HG03135 (cell line): ENCODE measurements around the gene ADGB.
"Not testable (repeated sequence)": the region's sequence is repeated elsewhere in the genome, so short reads cannot be mapped to it uniquely, and the experiment has no call there.

Source experiments
- ATAC-seq: cut with Tn5 transposase; IDR thresholded peaks from one replicate; pipeline ENCODE4 v1.9.1; 2021; ENCODE audit warnings: mild to moderate bottlenecking, moderate library complexity; ENCODE audit not compliant: unreplicated experiment

Gene ADGB

DNA sequence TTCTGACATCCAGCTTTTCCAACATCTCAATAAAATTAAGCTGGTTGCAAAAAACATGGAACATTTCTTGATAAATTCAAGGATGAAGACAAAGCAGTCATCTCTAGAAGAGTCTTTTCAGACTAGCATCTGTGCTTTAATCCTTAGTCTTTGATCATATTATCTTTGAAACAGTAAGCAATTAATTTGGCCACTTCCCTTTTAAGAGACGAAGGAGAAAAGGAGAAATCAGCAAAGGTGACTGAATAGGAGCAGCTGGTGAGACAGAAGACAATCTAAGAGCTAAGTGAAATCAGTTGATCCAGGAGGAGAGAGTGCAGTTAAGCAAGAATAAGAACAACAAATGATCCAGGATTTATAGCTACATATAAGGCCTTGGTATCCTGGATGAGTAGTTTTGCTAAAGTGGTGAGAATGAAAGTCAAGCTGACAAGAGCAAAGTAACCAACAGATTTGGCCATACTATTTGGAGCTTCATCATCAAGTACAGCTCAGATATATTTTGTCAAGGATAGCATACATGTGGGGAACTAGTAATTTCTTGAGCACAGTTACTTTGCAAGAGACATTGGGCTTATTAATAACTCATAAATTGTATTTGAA lies 215.5 kb downstream of the ADGB start:
- no peak for ATAC-seq

DNA sequence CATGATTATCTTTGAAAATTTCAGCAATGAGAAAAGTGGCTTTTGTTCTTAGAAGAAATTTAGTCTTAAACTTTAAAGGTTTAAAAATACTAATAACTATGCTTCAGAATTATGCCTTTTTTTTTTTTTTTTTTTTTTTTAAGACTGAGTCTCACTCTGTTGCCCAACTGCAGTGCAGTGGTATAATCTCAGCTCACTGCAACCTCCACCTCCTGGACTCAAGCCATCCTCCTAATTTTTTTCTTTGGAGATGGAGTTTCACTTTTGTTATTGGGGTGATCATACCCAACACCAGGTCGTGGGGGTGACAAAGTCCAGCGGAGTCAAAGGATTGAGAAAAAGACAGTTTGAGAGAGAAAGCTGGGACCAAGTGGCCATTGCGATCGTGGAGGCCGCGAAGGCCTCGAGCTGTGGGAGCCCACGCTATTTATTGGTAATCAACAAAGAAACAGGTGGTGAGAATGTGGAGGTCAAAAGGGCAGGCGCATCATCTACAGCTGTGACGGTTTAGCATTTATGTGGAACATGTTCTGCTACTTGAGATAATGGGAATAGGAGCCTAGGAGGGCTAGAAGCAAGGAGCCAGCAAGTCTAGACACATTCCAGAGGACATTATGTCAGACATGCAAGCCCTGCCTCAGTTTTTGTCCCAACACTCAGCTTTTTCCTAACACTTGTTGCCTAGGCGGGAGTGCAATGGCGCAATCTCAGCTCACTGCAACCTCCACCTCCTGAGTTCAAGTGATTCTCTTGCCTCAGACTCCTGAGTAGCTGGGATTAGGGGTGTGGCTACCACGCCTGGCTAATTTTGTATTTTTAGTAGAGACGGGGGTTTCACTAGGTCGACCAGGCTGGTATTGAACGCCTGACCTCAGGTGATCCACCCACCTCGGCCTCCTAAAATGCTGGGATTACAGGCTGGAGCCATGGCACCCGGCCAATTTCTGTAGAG lies 217.0 kb downstream of the ADGB start:
- ATAC-seq: not testable (repeated sequence)

DNA sequence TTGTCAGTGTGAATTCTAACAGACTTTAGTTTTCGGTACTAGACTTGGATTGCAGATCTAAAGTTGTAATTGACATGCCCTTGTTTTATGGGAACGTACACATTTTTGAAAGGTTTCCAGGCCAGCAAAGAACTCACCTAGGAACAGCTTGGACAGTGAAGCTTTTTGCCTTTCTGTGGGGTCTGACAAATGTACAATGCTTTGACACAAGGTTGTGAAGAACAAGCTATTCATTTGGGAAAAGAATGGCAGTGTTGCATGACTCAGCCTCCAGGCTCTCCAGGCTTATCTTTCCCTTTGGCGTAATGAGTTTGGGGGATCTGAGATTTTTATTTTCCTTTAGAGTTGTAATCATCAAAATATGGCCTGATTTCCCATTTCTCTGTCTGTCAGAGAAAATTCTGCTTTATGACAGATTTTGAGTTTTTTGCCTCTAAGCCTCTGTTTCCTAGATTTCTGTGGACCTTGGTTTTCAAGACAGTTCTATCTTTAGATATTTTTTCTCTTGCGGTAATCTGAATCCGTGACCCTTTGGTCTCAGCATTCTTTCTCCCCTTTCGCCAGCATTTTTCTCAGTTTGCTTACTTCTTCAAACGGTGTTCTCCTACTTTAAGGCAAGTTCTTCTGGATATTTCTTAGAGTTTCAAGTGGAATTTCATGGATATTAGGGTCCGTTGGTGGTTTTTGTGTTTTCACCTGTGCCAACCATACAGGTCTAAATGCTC lies 221.0 kb downstream of the ADGB start:
- ATAC-seq: no peak

DNA sequence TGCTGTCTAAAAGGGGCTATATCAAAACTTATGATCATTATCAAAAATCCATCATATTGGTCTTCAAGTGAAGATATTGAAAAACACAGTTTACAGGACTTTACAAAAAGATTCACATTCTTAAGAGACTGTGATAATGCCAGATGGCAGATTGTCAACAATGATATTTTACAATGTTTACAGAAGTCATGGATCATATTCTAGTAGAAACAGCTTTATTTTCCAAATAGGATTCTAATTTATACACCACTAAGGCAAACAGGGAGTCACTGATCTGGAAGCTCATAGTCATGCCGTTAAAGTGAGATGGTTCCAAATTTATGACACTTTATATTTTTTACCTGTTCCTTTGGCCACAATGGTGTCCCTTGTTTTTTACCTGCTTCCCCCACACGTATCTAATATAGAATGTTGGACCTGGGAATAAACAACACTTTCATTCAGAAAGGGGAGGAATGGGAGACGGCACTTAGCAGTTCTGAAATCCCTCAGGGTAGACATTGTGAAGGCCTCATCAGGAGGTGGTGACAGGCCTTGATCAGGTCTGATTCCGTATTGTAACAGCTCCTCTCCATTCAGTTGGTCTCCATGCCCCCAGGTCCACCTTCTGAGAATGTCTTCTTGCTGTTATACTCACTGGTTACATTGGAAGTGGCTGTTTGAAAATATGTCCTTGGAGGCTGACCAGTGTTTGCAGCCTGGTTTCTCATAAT lies 228.6 kb downstream of the ADGB start:
- no peak for ATAC-seq

DNA sequence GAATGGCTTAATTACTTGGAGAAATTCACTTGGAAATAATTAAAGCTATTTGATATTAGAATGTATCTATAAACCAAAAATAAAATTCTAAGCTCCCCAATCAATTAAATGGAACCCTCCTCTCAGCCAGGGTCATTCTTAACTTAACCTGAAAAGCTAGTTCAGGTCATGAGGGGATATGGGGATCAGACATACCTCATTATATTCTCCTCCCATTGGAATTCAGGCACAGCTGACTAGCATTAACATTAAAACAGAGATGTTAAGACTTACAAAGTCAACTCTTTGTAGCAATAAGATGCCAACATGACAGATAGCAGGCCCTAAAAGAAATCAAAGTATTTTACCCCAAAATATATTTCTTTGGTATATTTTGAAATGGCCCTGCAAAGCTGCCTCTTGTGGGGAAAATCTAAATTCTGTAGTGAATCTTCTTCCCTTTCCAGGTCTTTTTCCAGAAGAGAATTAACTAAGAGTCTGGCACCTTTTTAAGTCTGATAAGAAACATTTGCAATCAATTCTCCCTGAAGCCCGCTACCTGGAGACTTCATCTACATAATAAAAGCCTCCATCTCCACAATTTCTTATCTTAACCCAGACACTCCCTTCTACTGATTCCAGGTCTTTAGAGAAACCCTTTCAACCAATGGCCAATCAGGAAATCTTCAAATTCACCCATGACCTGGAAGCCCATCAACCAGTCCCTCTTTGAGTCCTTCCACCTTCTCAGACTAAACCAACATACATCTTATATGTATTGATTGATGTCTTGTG lies 231.2 kb downstream of the ADGB start:
- ATAC-seq: no peak

GRCh38 chr6:146833157-146833556 lies 234.4 kb downstream of the ADGB start:
- no peak for ATAC-seq

GRCh38 chr6:146840216-146840615 lies 241.4 kb downstream of the ADGB start:
- ATAC-seq: no peak

- ATAC-seq: no peak
These were observed 241.9 kb downstream of the ADGB start for GRCh38 chr6:146840641-146841040.

GRCh38 chr6:146847426-146847825 lies 248.7 kb downstream of the ADGB start:
- no peak for ATAC-seq

DNA sequence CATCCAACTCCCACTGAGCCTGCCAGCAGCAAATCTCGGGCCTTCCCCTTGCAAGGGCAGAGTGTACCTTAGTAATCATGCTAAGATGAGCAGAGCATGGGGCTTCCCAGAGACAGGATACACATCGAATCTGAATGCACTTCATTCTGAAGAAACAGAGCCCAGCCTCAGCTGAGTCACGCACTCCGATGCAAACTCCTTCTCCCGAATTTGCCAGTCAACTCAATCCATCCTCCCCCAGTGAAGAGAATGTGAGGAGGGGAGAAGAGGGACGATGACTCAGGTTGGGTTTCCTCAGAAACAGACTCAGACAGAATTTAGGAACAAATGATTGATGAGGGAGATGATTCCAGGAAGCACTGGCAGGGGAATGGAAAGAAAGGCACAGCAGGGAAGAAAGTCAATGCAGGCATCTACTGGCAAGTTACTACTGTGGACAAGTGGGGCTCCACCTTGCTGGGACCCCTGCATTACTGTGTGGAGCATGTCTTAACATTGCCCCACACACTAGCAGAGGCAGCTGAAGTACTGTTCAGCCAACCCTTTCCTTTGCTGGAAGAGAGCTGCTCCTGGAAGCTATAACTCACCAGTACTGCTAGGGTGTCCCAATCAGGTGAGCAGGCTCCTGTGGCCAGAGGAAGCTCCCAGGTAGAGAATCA lies 251.6 kb downstream of the ADGB start:
- ATAC-seq: no peak

GRCh38 chr6:146850981-146851380 lies 252.2 kb downstream of the ADGB start:
- ATAC-seq: no peak

GRCh38 chr6:146851837-146852236 lies 253.1 kb downstream of the ADGB start:
- no peak for ATAC-seq

DNA sequence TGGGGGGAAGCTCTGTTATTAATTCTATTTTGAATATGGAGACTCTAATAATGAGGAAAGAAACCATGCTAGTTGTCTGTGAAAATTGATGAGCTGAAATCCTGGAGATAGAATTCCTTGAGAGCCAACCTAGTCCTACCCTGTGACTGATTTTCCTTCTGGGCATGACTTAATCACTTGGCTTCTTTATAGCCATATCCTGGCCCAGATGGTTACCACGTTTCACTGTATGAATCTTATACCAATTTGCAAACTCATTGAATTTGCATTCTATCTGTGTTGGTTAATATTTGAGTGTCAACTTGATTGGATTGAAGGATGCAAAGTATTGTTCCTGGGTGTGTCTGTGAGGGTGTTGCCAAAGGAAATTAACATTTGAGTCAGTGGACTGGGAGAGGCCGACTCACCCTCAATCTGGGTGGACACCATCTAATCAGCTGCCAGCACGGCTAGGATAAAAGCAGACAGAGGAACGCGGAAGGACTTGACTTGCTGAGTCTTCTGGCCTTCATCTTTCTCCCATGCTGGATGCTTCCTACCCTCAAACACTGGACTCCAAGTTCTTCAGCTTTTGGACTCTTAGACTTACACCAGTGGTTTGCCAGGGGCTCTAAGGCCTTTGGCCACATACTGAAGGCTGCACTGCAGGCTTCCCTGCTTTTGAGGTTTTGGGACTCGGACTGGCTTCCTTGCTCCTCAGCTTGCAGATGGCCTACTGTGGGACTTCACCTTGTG lies 255.9 kb downstream of the ADGB start:
- ATAC-seq: not testable (repeated sequence)

- no peak for ATAC-seq
These were observed 257.1 kb downstream of the ADGB start for GRCh38 chr6:146855889-146856288.

DNA sequence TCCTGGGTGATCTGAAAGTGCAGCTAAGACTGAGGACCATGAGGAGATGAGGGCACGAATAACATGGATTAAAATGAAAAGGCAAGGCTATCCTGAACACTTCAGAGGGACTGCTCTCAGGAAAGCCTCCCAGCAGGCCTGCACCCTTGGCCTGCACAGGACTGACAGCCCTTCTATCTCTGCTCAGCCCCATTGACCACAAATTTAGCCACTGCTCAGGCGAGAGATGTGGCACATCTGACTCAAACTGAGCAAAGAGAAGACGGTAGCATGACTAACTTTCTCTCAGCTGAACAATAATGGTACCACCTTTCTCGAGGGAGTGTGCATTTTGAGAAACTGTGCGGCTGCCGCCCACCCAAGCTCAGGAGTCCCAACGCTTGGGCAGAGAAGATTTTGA lies 257.5 kb downstream of the ADGB start:
- ATAC-seq: no peak

GRCh38 chr6:146857180-146857979 lies 258.6 kb downstream of the ADGB start:
- peak; percentile 96 for ATAC-seq

DNA sequence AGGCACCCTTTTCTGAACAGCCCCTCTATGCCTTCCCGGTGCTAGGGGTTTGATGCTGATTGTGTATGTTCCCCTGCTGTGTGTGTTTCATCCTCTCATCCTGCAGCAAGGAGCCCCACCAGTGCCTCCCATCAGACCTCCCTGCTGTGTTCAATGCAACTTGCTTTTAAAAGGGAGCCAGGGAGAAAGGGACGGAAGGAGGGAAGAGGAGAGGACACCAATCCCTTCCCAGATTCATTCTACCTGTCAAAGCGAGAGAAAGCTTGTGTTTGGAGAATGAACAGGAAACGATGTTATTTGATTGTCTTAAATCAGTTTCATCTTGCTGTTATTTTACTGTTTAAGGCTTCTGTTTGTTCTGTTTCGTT lies 259.2 kb downstream of the ADGB start:
- peak; percentile 11 for ATAC-seq

GRCh38 chr6:146859206-146859605 lies 260.4 kb downstream of the ADGB start:
- no peak for ATAC-seq
